Dendritic cell treated with granulocyte-macrophage colony-stimulating factor and Interleukin-4, amounts not matched to agents 40 ng/mL and 50 ng/mL, for 4 days (primary cell): ENCODE data around the gene DDX42.

Experiments
- H3K27ac Mint-ChIP-seq: one replicate; pipeline ENCODE4 v1.8.0; 2022; ENCODE audit warnings: mild to moderate bottlenecking, mixed read lengths
- H3K27me3 Mint-ChIP-seq: one replicate; pipeline ENCODE4 v1.8.0; 2022; ENCODE audit warnings: mild to moderate bottlenecking, mixed read lengths
- H3K36me3 Mint-ChIP-seq: one replicate; pipeline ENCODE4 v1.8.0; 2022; ENCODE audit warnings: low read depth, mixed read lengths
- H3K4me1 Mint-ChIP-seq: one replicate; pipeline ENCODE4 v1.8.0; 2022; ENCODE audit warnings: low read depth, mixed read lengths
- H3K4me3 Mint-ChIP-seq: one replicate; pipeline ENCODE4 v1.8.0; 2022; ENCODE audit warnings: mild to moderate bottlenecking, moderate library complexity, mixed read lengths
- H3K9me3 Mint-ChIP-seq: one replicate; pipeline ENCODE4 v1.8.0; 2022; ENCODE audit warnings: mixed read lengths
- intact Hi-C: fragments of 100-400 bp; cut with micrococcal nuclease; formaldehyde crosslinking; loops from one replicate; pipeline ENCODE4 v1.15.0; 2022

Gene DDX42

DNA sequence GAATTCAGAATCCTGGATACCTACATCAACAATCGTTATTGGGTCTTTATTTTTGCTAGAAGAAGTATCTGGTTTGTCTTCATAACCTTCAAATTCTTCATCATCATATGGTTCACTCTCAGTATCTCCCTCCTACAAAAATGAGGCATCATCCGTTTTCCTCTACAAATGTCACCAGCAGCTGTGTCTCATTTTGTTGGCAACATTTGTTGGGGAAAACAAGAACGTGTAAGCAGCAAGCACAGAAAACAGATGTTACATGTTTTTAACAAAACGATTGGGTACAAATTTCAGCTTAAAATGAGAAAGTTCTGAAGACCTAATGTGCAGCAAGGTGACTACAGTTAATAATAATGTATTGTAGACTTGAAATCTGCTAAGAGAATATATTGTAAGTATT is 9.3 kb upstream of the DDX42 start:
- Mint-ChIP-seq H3K27me3 (no peaks in the 10 kb centered on the region), H3K36me3 (peaks cover 72% of the 10 kb centered on the region), H3K27ac (no peak overlapping the region), H3K9me3 (no peaks in the 10 kb centered on the region), H3K4me3 (no peak overlapping the region), H3K4me1 (peaks cover 38% of the 10 kb centered on the region)
- intact Hi-C loops, result no loop called here

GRCh38 chr17:63766754-63767153 is 7.2 kb upstream of the DDX42 start:
- H3K36me3 Mint-ChIP-seq, result peaks cover 64% of the 10 kb centered on the region
- H3K27me3 Mint-ChIP-seq, result no peaks in the 10 kb centered on the region
- H3K4me1 Mint-ChIP-seq, result peaks cover 30% of the 10 kb centered on the region
- no peak overlapping the region for H3K27ac Mint-ChIP-seq
- no peak overlapping the region for H3K4me3 Mint-ChIP-seq
- intact Hi-C loops, result no loop called here
- H3K9me3 Mint-ChIP-seq, result no peaks in the 10 kb centered on the region

DNA sequence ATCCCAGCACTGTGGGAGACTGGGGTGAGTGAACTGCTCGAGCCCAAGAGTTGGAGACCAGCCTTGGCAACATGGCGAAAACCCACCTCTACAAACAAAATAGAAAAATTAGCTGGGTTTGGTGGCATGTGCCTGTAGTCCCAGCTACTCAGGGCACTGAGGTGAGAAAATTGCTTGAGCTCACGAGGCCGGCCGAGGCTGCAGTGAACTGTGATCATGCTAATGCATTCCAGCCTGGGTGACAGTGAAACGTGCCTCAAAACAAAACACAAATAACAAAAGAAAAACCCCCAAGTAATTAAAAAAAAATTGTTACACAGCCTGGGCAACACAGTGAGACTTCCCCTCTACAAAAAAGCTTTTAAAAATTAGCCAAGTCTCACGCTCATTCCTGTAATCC is 5.5 kb upstream of the DDX42 start:
- Mint-ChIP-seq H3K36me3 (peaks cover 67% of the 10 kb centered on the region), H3K27ac (peak overlapping the region; percentile 39), H3K27me3 (no peaks in the 10 kb centered on the region), H3K4me3 (no peak overlapping the region), H3K4me1 (peaks cover 34% of the 10 kb centered on the region), H3K9me3 (no peaks in the 10 kb centered on the region)
- intact Hi-C loops, result no loop called here

DNA sequence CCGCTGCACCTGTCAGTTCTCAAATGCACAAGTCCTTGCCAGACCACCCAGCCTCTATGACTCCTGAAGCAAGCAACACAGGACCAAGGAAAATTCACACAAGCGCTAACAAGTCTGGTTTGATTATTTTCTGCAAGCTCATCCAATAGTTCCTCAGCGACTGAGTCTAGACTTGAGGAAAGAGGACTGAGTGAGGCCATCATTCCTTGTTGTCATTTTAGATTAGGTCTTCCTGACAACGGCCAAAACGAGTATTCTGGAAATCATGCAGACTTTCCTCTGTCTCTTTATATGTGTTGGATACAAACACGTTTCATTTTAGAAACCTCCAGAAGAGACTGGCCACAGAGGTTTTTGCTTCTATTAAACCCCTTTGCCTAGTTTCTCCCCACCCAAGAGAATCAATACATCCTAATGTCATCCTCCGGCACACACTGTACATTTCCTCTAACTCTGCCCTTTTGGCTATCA is 1.1 kb upstream of the DDX42 start:
- intact Hi-C loops, result loop anchor here (1.0 to 5.0 kb wide), 3 partner anchors 31 to 69 kb away; partner anchors contain the start of genes FTSJ3, PSMC5 and SMARCD2
- Mint-ChIP-seq H3K4me3 (peak overlapping the region; percentile 98), H3K9me3 (no peaks in the 10 kb centered on the region), H3K27me3 (no peaks in the 10 kb centered on the region), H3K27ac (peak overlapping the region; percentile 98), H3K4me1 (peaks cover 50% of the 10 kb centered on the region), H3K36me3 (peaks cover 69% of the 10 kb centered on the region)

DNA sequence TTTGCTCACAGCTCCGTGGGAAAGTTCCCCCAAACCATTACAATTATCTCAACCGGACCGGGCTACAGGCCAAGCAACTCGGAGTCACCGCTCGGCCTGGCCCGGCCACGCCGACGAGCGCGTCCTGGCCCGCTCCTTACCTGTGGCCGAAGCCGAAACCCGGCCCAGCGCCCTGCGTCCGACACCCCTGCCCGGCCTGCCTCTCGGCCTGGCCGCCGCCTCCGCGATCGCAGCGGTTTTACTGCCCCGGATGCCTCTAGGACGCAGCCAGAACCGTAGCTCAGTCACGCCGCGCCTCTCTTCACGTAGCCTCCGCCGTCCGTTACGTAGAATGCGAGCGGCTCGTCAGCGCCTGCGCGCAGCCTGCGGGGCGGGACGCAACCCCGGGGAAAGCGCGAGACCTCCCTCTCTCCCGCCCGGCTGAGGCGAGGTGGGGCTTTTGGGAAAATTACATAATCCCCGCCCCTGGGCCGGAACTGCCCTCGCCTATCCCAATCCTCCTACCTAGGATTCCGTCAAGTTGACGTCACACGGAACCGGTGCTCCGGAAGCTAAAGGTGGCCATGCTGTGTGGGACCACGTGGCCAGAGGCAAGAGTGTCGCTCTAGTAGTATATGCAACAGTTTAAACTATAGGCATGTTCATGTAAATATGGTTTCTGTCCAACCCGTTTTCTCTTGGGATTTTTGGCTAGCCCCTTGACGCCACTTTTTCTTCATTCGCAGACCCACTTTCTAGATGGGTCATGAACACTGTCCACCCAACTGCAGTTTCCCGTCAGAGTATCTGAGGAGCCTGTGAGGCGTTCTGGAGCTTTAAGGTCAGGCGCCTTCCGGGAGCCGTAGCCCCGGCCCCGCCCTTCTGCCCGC is 464 bp upstream of the DDX42 start, which contains the start of gene CCDC47:
TSS of gene CCDC47 (minus strand) at position 326 of the 869 bp plus-strand sequence. CDS start 7,422 bp downstream, outside the sequence.
- Mint-ChIP-seq H3K4me1 (peaks cover 50% of the 10 kb centered on the region), H3K27ac (peak within 1 kb of the TSS; percentile 98), H3K27me3 (no peaks in the 10 kb centered on the region), H3K36me3 (peaks cover 69% of the 10 kb centered on the region), H3K4me3 (peak within 1 kb of the TSS; percentile 98), H3K9me3 (no peaks in the 10 kb centered on the region)
- intact Hi-C loops, result loop anchor here (1.0 to 5.0 kb wide), 4 partner anchors 31 to 72 kb away; partner anchors contain the start of genes FTSJ3, PSMC5 and SMARCD2

- no peaks in the 10 kb centered on the region for H3K27me3 Mint-ChIP-seq
- no peaks in the 10 kb centered on the region for H3K9me3 Mint-ChIP-seq
- peaks cover 74% of the 10 kb centered on the region for H3K36me3 Mint-ChIP-seq
- H3K4me1 Mint-ChIP-seq, result peaks cover 56% of the 10 kb centered on the region
- intact Hi-C loops, result loop anchor here (1.0 to 5.0 kb wide), 3 partner anchors 52 to 74 kb away; partner anchors contain the start of genes FTSJ3, PSMC5 and SMARCD2
- H3K27ac Mint-ChIP-seq, result peak overlapping the region; percentile 98
- peak overlapping the region; percentile 98 for H3K4me3 Mint-ChIP-seq
These were observed 947 bp downstream of the DDX42 start for GRCh38 chr17:63774969-63775265.

DNA sequence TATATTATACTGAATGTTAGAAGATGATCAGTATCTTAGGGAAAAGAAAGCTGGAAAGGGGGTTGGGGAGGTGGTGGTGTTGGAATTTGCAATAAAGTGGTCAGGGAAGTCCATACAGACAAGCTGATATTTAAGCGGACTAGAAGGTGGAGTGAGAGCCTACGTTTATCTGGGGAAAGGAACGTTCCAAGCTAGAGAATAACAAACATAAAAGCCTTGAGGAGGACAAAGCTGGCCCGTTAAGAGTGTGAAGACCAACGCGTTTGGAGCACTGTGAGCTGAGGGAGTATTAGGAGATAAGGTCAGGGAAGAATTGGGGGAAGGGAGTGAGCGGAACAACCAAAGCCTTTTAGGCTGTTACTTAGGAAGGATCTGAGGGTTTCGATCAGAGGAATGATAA is 1.4 kb downstream of the DDX42 start:
- Mint-ChIP-seq H3K9me3 (no peaks in the 10 kb centered on the region), H3K4me1 (peaks cover 56% of the 10 kb centered on the region), H3K36me3 (peaks cover 79% of the 10 kb centered on the region), H3K27me3 (no peaks in the 10 kb centered on the region), H3K27ac (peak overlapping the region; percentile 98), H3K4me3 (peak overlapping the region; percentile 98)
- intact Hi-C loops, result no loop called here

DNA sequence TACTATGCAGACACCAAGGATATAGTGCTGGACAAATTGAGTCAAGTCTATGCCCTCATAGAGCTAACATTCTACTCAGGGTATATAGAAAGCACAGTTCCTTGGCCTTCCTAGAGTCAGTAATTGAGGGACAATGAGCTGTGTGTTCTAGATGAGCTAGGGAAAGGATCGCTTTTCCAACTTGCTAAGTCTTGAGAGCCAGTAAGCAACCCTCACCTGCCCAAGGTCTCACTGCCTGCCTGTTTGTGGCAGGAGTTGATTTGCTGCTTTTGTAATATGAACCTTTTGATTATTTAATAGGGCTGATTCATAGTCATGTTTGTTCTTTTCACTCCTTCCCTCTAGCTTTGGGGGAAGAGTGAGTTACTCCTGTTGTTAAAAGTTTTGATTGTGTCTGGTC is 6.5 kb downstream of the DDX42 start:
- no peaks in the 10 kb centered on the region for H3K9me3 Mint-ChIP-seq
- H3K4me1 Mint-ChIP-seq, result peaks cover 64% of the 10 kb centered on the region
- H3K4me3 Mint-ChIP-seq, result no peak overlapping the region
- H3K27ac Mint-ChIP-seq, result peak overlapping the region; percentile 20
- intact Hi-C loops, result no loop called here
- H3K36me3 Mint-ChIP-seq, result peaks cover 75% of the 10 kb centered on the region
- no peaks in the 10 kb centered on the region for H3K27me3 Mint-ChIP-seq

- Mint-ChIP-seq H3K4me3 (no peak overlapping the region), H3K36me3 (peaks cover 72% of the 10 kb centered on the region), H3K27me3 (no peaks in the 10 kb centered on the region), H3K9me3 (no peaks in the 10 kb centered on the region), H3K27ac (peak overlapping the region; percentile 14), H3K4me1 (peaks cover 59% of the 10 kb centered on the region)
- intact Hi-C loops, result no loop called here
These were observed 7.0 kb downstream of the DDX42 start for GRCh38 chr17:63780928-63781327.

DNA sequence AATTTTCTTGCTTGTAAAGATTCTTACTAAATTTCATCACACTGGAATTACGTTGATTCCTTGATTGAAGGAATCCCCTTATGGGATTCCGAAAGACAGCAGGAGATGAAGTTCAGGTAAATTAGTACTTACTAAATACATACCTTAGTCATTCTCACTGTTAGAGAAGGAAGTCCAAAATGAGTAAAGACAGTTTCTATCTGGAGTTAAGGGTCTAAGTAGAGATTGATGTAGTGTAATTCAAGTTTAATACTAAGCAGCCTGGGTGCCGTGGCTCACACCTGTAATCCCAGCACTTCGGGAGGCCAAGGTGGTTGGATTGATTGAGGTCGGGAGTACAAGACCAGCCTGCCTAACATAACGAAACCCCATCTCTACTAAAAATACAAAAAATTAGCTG is 9.6 kb downstream of the DDX42 start:
- Mint-ChIP-seq H3K4me1 (peaks cover 42% of the 10 kb centered on the region), H3K36me3 (peaks cover 66% of the 10 kb centered on the region), H3K27me3 (no peaks in the 10 kb centered on the region), H3K9me3 (no peaks in the 10 kb centered on the region), H3K27ac (no peak overlapping the region), H3K4me3 (no peak overlapping the region)
- intact Hi-C loops, result no loop called here

GRCh38 chr17:63785556-63785955 is 11.6 kb downstream of the DDX42 start:
- no peaks in the 10 kb centered on the region for H3K27me3 Mint-ChIP-seq
- H3K4me1 Mint-ChIP-seq, result peaks cover 29% of the 10 kb centered on the region
- no peaks in the 10 kb centered on the region for H3K9me3 Mint-ChIP-seq
- intact Hi-C loops, result no loop called here
- no peak overlapping the region for H3K27ac Mint-ChIP-seq
- no peak overlapping the region for H3K4me3 Mint-ChIP-seq
- H3K36me3 Mint-ChIP-seq, result peaks cover 65% of the 10 kb centered on the region

DNA sequence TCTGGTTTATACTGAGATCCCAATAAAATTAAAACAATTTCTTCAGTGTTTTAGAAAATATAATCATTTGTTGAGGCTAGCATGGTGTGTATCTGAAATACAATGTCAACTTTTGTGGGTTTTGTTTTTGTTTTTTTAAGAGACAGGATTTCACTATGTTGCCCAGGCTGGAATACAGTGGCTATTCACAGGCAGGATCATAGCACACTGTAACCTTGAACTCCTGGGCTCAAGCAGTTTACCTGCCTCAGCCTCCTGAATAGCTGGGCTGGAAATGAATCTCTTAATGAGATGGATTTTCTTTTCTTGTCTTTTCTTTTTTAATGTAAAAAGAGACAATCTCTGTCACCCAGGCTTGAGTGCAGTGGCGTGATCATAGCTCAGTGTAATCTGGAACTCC is 12.1 kb downstream of the DDX42 start:
- H3K36me3 Mint-ChIP-seq, result peaks cover 62% of the 10 kb centered on the region
- H3K27ac Mint-ChIP-seq, result no peak overlapping the region
- H3K27me3 Mint-ChIP-seq, result no peaks in the 10 kb centered on the region
- no peak overlapping the region for H3K4me3 Mint-ChIP-seq
- intact Hi-C loops, result no loop called here
- no peaks in the 10 kb centered on the region for H3K9me3 Mint-ChIP-seq
- H3K4me1 Mint-ChIP-seq, result peaks cover 25% of the 10 kb centered on the region

GRCh38 chr17:63786971-63787711 is 13.2 kb downstream of the DDX42 start:
- no peak overlapping the region for H3K27ac Mint-ChIP-seq
- no peak overlapping the region for H3K4me3 Mint-ChIP-seq
- intact Hi-C loops, result no loop called here
- no peaks in the 10 kb centered on the region for H3K9me3 Mint-ChIP-seq
- H3K27me3 Mint-ChIP-seq, result no peaks in the 10 kb centered on the region
- H3K36me3 Mint-ChIP-seq, result peaks cover 63% of the 10 kb centered on the region
- H3K4me1 Mint-ChIP-seq, result peaks cover 17% of the 10 kb centered on the region

- peaks cover 75% of the 10 kb centered on the region for H3K36me3 Mint-ChIP-seq
- H3K4me3 Mint-ChIP-seq, result no peak overlapping the region
- H3K9me3 Mint-ChIP-seq, result no peaks in the 10 kb centered on the region
- H3K27ac Mint-ChIP-seq, result no peak overlapping the region
- intact Hi-C loops, result no loop called here
- no peaks in the 10 kb centered on the region for H3K27me3 Mint-ChIP-seq
- H3K4me1 Mint-ChIP-seq, result no peaks in the 10 kb centered on the region
These were observed 16.1 kb downstream of the DDX42 start for GRCh38 chr17:63790057-63790456.
